ENCODE measurements around the gene OR52A5. TPM values are rescaled to one million over a fixed set of nuclear protein-coding genes. Genes with fewer than 3 reads are reported as not detected.
"Not testable (repeated sequence)": the region's sequence is repeated elsewhere in the genome, so short reads cannot be mapped to it uniquely, and the experiment has no call there.

The OR52A5 gene
- total RNA-seq = not detected

DNA sequence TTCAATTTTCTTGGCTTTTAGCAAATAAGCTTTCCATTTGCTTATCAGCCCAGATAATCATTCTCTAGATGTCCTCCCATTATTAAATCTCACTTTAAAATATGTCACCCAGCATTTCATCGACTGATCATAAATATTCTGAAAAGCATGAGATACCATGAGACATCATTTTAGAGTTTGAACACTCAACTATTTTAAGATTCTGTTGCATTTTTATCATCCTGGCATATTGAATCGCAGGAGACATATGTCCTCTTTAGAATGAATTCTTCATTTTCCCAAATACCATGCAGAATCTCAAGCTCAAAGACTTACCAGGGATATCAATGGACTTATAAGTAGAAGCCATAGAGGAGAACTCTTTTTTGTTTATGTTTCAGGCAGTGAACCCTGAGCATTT is at the start of gene OR52A5:
Gene OR52A5, minus strand, starts transcription at position 361 of the 400 bp plus-strand sequence. CDS start 5,714 bp downstream, outside the sequence.
- H3K4me3 ChIP-seq = no peak within 1 kb of the TSS
- no peak within 1 kb of the TSS for H3K27ac ChIP-seq
- H3K36me3 ChIP-seq = no peaks in the 10 kb centered on the region
- intact Hi-C loops (cut with DNase I) = no loop called here
- TF ChIP-seq, protein P1, sequence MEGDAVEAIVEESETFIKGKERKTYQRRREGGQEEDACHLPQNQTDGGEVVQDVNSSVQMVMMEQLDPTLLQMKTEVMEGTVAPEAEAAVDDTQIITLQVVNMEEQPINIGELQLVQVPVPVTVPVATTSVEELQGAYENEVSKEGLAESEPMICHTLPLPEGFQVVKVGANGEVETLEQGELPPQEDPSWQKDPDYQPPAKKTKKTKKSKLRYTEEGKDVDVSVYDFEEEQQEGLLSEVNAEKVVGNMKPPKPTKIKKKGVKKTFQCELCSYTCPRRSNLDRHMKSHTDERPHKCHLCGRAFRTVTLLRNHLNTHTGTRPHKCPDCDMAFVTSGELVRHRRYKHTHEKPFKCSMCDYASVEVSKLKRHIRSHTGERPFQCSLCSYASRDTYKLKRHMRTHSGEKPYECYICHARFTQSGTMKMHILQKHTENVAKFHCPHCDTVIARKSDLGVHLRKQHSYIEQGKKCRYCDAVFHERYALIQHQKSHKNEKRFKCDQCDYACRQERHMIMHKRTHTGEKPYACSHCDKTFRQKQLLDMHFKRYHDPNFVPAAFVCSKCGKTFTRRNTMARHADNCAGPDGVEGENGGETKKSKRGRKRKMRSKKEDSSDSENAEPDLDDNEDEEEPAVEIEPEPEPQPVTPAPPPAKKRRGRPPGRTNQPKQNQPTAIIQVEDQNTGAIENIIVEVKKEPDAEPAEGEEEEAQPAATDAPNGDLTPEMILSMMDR (IDR thresholded peaks at IDR 0.05) = no peak
- DNase-seq = no peak
- no peak within 1 kb of the TSS for H3K9ac ChIP-seq (ENCODE audit: low read depth in 2 of 2, low read length in 2 of 2)
- H3K4me1 ChIP-seq = no peaks in the 10 kb centered on the region
- no peaks in the 10 kb centered on the region for H3K27me3 ChIP-seq
- no peaks in the 10 kb centered on the region for H3K9me3 ChIP-seq

DNA sequence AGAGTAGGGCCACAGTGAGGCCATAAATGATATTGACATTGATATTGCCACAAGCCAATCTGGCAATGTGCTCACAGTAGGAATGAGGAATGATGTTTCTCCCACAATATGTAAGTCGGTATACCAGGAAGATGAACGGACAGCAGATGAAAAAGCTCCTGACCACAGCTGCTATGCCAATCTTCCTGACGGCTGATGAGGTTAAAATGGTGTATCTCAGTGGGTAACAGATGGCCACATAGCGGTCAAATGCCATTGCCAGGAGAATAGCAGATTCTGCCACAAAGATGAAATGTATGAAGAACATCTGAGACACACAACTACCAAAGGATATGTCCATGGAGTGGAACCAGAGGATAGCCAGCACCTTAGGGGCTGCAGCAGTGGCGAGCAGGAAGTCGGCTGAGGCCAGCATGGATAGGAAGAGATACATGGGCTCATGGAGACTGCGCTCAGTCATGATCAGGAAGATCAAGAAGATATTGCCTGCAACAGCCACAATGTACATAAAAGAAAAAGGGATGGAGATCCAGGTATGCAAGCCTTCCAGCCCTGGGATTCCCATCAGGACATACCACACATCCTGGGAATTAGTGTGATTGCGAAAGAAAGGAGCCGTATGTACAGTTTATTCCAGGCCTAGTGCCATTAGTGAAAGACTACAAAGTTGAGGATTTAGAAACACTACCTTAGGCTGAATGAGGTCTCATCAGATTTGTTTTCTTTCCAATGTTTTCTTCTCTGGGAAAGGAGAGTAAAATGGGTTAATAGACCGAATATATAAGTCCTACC is 40.1 kb upstream of the OR52A5 start:
- Histone ChIP-seq H3K4me1 (no peaks in the 10 kb centered on the region), H3K9me3 (no peaks in the 10 kb centered on the region), H3K4me3 (no peak overlapping the region), H3K27ac (no peak overlapping the region), H3K36me3 (no peaks in the 10 kb centered on the region), H3K27me3 (no peaks in the 10 kb centered on the region), H3K9ac (ENCODE audit: low read depth in 2 of 2, low read length in 2 of 2) (no peak overlapping the region)
- DNase-seq = no peak
- intact Hi-C loops (cut with DNase I) = no loop called here
- TF ChIP-seq, protein P1 (IDR thresholded peaks at IDR 0.05) = no peak

DNA sequence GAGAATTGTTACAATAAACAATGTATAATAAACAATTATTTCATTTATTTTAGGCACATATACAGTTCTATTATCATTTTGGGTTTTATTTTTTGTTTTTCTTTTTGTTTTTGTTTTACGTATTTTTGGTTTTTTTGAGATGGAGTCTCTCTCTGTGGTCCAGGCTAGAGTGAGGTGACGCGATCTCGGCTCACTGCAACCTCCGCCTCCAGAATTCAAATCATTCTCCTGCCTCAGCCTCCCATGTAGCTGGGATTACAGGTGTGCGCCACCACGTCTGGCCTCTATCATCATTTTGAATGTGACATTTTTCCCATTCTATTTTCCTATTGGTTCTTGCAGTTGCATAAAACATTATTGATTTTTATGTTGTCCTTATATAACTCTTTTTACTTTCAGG is 36.8 kb upstream of the OR52A5 start:
- Histone ChIP-seq H3K4me1 (no peaks in the 10 kb centered on the region), H3K9me3 (no peaks in the 10 kb centered on the region), H3K36me3 (no peaks in the 10 kb centered on the region), H3K4me3 (no peak overlapping the region), H3K27me3 (no peaks in the 10 kb centered on the region), H3K9ac (ENCODE audit: low read depth in 2 of 2, low read length in 2 of 2) (no peak overlapping the region), H3K27ac (no peak overlapping the region)
- intact Hi-C loops (cut with DNase I) = no loop called here
- DNase-seq = no peak
- TF ChIP-seq, protein P1 (IDR thresholded peaks at IDR 0.05) = no peak

DNA sequence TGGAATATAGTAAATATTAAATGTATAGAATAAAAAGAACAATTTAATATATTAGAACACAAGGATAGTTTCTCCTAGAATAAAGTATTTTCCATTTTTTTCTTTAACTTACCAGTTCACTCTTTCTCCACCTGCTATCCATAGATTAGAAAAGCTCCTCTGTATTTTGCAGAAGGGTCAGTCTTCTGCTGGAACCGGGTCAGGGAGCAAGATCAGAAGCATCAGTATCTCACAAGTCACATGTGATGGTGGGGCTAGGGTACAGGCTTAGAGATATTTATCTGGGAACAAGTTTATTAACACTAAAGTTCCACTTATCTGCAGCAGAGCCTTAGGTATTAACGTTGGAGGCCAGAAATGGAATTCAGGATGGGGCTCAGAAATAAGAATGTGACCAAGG is 33.7 kb upstream of the OR52A5 start:
- no peaks in the 10 kb centered on the region for H3K27me3 ChIP-seq
- H3K4me1 ChIP-seq = no peaks in the 10 kb centered on the region
- H3K36me3 ChIP-seq = no peaks in the 10 kb centered on the region
- H3K9ac ChIP-seq (ENCODE audit: low read depth in 2 of 2, low read length in 2 of 2) = no peak overlapping the region
- TF ChIP-seq, protein P1 (IDR thresholded peaks at IDR 0.05) = no peak
- H3K9me3 ChIP-seq = no peaks in the 10 kb centered on the region
- intact Hi-C loops (cut with DNase I) = no loop called here
- H3K27ac ChIP-seq = no peak overlapping the region
- no peak for DNase-seq
- no peak overlapping the region for H3K4me3 ChIP-seq

DNA sequence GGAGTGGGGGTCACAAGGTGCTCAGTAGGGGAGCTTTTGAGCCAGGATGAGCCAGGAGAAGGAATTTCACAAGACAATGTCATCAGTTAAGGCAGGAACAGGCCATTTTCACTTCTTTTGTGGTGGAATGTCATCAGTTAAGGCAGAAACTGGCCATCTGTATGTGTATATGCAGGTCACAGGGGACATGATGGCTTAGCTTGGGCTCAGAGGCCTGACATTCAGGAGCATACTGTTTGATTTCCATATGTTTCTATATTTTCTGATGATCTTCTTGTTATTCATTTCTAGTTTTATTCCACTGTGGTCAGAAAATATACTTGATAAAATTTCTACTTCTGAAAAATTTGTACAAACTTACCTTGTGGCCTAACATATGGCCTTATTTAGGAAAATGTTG is 27.7 kb upstream of the OR52A5 start:
- H3K4me1 ChIP-seq; intact Hi-C loops (cut with DNase I); DNase-seq; H3K27ac ChIP-seq; H3K9ac ChIP-seq (ENCODE audit: low read depth in 2 of 2, low read length in 2 of 2); H3K27me3 ChIP-seq; H3K9me3 ChIP-seq; H3K4me3 ChIP-seq; H3K36me3 ChIP-seq: not testable (repeated sequence)

DNA sequence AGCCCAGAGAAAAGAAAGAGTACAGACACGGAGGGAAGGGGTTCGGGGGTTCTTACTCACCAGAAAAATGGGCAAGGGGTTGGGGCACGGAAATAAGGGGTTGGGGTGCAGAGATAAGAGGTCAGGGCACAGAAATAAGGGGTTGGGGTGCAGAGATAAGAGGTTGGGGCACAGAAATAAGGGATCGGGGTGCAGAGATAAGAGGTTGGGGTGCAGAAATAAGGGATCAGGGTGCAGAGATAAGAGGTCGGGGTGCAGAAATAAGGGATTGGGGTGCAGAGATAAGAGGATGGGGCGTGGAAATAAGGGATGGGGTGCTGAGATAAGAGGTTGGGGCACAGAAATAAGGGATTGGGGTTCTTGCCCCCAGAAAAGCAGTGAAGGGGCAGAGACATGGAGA is 26.7 kb upstream of the OR52A5 start:
- not testable (repeated sequence) for H3K27ac ChIP-seq; H3K36me3 ChIP-seq; H3K9ac ChIP-seq (ENCODE audit: low read depth in 2 of 2, low read length in 2 of 2)

DNA sequence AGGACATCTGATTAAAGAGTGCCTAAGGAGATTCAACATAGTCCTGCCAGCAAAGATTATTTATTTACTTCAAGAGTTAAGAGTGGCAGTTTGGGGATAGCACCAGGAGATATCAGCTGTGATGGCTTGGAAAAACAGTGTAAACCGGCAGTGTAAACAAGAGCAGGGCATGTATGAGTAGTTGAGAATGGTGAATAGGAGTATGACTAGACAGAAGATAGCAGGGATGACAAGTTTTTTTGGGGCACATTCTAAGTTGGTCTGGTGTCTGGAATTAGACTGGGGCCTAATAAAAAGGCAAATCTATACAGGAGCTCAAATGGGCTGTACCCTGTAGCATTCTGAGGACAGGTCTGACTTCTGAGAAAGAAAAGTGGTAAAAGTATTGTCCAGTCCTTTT is 22.9 kb upstream of the OR52A5 start:
- intact Hi-C loops (cut with DNase I); H3K27me3 ChIP-seq: not testable (repeated sequence)

More for the DNA sequence above, 26.7 kb upstream of the OR52A5 start:
- H3K4me1 ChIP-seq; DNase-seq; H3K27me3 ChIP-seq; H3K9me3 ChIP-seq; intact Hi-C loops (cut with DNase I); H3K4me3 ChIP-seq: not testable (repeated sequence)

DNA sequence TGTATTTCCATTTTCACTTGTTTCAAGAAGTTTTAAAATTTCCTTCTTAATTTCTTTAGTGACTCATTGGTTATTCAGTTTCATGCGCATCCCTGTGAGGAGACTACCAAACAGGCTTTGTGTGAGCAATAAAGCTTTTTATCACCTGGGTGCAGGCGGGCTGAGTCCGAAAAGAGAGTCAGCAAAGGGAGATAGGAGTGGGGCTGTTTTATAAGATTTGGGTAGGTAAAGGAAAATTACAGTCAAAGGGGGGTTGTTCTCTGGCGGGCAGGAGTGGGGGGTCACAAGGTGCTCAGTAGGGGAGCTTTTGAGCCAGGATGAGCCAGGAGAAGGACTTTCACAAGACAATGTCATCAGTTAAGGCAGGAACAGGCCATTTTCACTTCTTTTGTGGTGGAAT is 22.1 kb upstream of the OR52A5 start:
- H3K9ac ChIP-seq (ENCODE audit: low read depth in 2 of 2, low read length in 2 of 2); H3K4me1 ChIP-seq; H3K9me3 ChIP-seq; H3K27ac ChIP-seq; intact Hi-C loops (cut with DNase I); H3K4me3 ChIP-seq; H3K36me3 ChIP-seq; DNase-seq; H3K27me3 ChIP-seq: not testable (repeated sequence)

More for the DNA sequence above, 22.9 kb upstream of the OR52A5 start:
- H3K4me3 ChIP-seq; H3K27ac ChIP-seq; DNase-seq; H3K36me3 ChIP-seq; H3K9ac ChIP-seq (ENCODE audit: low read depth in 2 of 2, low read length in 2 of 2); H3K4me1 ChIP-seq; H3K9me3 ChIP-seq: not testable (repeated sequence)
